Measurements from ENCODE around the gene NEU1. TPM values are rescaled to one million over a fixed set of nuclear protein-coding genes. Genes with fewer than 3 reads are reported as not detected.

Gene NEU1
- total and polyA plus RNA-seq, 2 donors (not counting 1 experiment from before 2014, with no cell fraction given), result 25.3 to 35.1 TPM

DNA sequence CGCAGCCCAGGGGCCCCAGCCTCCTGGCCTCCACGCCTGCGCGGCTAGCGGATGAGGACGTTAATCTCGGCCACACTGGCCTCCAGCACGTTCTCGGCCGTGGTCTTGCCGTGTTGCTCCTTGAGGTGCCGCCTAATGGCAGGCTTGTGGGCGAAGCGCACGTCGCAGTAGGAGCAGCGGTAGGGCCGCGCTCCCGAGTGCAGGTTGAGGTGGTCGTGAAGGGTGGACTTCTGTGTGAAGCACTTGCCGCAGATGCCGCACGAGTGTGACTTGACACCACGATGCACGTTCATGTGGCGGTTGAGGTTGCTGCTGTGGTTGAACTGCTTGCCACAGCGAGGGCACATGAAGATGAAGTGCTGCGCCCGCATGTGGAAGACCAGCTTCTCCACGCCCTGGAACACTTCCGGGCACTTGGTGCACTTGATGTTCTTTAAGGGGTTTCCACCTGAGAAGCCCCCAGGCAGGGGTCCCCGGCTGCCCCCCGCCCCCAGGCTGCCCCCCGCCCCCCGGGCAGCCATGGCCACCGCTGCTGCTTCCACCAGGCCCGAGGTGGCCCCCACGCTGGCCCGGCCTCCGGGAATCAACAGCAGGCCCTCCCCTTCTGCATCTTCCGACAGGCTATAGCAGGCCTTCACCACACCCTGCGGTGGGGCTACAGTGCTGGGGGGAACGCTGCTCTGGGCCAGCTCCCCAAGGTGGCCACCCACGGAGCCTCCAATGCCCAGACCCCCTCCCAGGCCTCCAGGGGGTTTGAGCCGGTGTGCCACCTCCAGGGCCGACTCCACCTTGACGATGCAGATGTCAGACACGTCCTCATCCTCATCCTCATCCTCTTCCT, 37.5 kb upstream of the NEU1 start:
- intact Hi-C loops (cut with micrococcal nuclease), result loop anchor here (5.0 kb wide), 3 partner anchors 163 to 297 kb away; partner anchors contain the start of genes CLIC1 and PRRC2A
- Histone ChIP-seq H3K27ac (ENCODE audit: low read length in 2 of 2) (no peak overlapping the region), H3K79me2 (ENCODE audit: control insufficient read depth, insufficient read depth, low read length) (peaks cover 4% of the 10 kb centered on the region), H3K4me2 (replicated peaks; ENCODE audit: low read depth, low read length, poor library complexity, severe bottlenecking) (no peak overlapping the region), H4K20me1 (ENCODE audit: control insufficient read depth, insufficient read depth, low read length, poor library complexity, severe bottlenecking) (no peaks in the 10 kb centered on the region), H3K9me3 (ENCODE audit: control extremely low read depth in 1 of 3, control insufficient read depth in 2 of 3, insufficient read depth in 1 of 3, low read length in 2 of 3) (no peaks in the 10 kb centered on the region), H3K9ac (ENCODE audit: low read length) (no peak overlapping the region), H2AFZ (ENCODE audit: insufficient read depth, low read depth, low read length, poor library complexity, severe bottlenecking) (no peak overlapping the region), H3K36me3 (replicated peaks in 1 of 2; ENCODE audit: control extremely low read depth in 1 of 2, control insufficient read depth in 1 of 2, extremely low read depth in 1 of 2, insufficient read depth in 2 of 2, low read length in 1 of 2) (no peaks in the 10 kb centered on the region), H3K4me1 (ENCODE audit: control insufficient read depth in 2 of 2, insufficient read depth in 2 of 2, low read length in 2 of 2) (peaks cover 16 to 33% of the 10 kb centered on the region in 2 donors), H3K27me3 (replicated peaks in 1 of 4; ENCODE audit: control extremely low read depth in 1 of 4, control insufficient read depth in 3 of 4, insufficient read depth in 4 of 4, low read length in 3 of 4) (no peaks in the 10 kb centered on the region), H3K4me3 (ENCODE audit: control extremely low read depth in 1 of 5, extremely low read depth in 1 of 5, insufficient read depth in 1 of 5, low read depth in 2 of 5, low read length in 4 of 5) (no peak overlapping the region)
- Mint-ChIP-seq H3K27ac (peak overlapping the region; percentile 69), H3K9me3 (ENCODE audit: insufficient read depth) (no peaks in the 10 kb centered on the region), H3K4me3 (peak overlapping the region; percentile 66), H3K4me1 (peaks cover 40% of the 10 kb centered on the region), H3K27me3 (no peaks in the 10 kb centered on the region)
- peak; percentile 40 for DNase-seq
- 90% methylated on average over 43 of the region's 49 CpGs for WGBS (ENCODE audit: insufficient coverage)
- CTCF ChIA-PET, result no interaction called here
- TF ChIP-seq, protein P1, sequence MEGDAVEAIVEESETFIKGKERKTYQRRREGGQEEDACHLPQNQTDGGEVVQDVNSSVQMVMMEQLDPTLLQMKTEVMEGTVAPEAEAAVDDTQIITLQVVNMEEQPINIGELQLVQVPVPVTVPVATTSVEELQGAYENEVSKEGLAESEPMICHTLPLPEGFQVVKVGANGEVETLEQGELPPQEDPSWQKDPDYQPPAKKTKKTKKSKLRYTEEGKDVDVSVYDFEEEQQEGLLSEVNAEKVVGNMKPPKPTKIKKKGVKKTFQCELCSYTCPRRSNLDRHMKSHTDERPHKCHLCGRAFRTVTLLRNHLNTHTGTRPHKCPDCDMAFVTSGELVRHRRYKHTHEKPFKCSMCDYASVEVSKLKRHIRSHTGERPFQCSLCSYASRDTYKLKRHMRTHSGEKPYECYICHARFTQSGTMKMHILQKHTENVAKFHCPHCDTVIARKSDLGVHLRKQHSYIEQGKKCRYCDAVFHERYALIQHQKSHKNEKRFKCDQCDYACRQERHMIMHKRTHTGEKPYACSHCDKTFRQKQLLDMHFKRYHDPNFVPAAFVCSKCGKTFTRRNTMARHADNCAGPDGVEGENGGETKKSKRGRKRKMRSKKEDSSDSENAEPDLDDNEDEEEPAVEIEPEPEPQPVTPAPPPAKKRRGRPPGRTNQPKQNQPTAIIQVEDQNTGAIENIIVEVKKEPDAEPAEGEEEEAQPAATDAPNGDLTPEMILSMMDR (IDR thresholded peaks at IDR 0.05), result no peak
- TF ChIP-seq EZH2 (IDR thresholded peaks at IDR 0.05; ENCODE audit: borderline replicate concordance, insufficient read depth, low read depth, low read length, poor library complexity, severe bottlenecking), result no peak
- POLR2A ChIA-PET, result interaction anchor here (0.6 kb wide), 1 partner anchor 235 kb away, joined by 6 read pairs; the partner anchor contains the start of gene GPANK1
- no peak for ATAC-seq (ENCODE audit: low read depth)

DNA sequence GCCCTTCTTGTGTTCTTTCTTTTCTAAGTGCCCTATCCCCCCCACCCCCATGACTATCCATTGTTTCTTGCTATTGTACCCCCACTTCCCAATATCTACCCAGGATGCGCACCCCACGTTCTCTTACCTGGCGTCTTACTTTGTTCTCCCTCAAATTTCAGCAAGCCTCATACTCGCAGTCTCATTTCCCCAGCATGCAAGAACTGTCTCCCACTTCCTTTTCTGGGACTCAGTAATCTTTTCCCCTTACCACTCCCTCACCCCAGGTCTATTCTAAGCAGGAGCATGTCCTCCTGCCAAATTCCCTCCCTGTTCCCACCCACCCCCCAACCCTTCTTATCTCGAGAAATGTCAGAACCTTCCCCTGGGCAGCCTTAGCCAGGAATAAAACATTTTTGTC, 36.6 kb upstream of the NEU1 start:
- Mint-ChIP-seq H3K27me3 (no peaks in the 10 kb centered on the region), H3K9me3 (ENCODE audit: insufficient read depth) (no peaks in the 10 kb centered on the region), H3K4me1 (peaks cover 40% of the 10 kb centered on the region), H3K27ac (peak overlapping the region; percentile 69), H3K4me3 (peak overlapping the region; percentile 66)
- Histone ChIP-seq H3K9me3 (ENCODE audit: control extremely low read depth in 1 of 3, control insufficient read depth in 2 of 3, insufficient read depth in 1 of 3, low read length in 2 of 3) (no peaks in the 10 kb centered on the region), H3K4me3 (ENCODE audit: control extremely low read depth in 1 of 5, extremely low read depth in 1 of 5, insufficient read depth in 1 of 5, low read depth in 2 of 5, low read length in 4 of 5) (no peak overlapping the region), H3K9ac (ENCODE audit: low read length) (no peak overlapping the region), H3K4me1 (ENCODE audit: control insufficient read depth in 2 of 2, insufficient read depth in 2 of 2, low read length in 2 of 2) (peaks cover 16 to 33% of the 10 kb centered on the region in 2 donors), H3K36me3 (replicated peaks in 1 of 2; ENCODE audit: control extremely low read depth in 1 of 2, control insufficient read depth in 1 of 2, extremely low read depth in 1 of 2, insufficient read depth in 2 of 2, low read length in 1 of 2) (no peaks in the 10 kb centered on the region), H4K20me1 (ENCODE audit: control insufficient read depth, insufficient read depth, low read length, poor library complexity, severe bottlenecking) (no peaks in the 10 kb centered on the region), H3K4me2 (replicated peaks; ENCODE audit: low read depth, low read length, poor library complexity, severe bottlenecking) (peak overlapping the region; percentile 96), H2AFZ (ENCODE audit: insufficient read depth, low read depth, low read length, poor library complexity, severe bottlenecking) (no peak overlapping the region), H3K79me2 (ENCODE audit: control insufficient read depth, insufficient read depth, low read length) (peaks cover 4% of the 10 kb centered on the region), H3K27ac (ENCODE audit: low read length in 2 of 2) (peak overlapping the region in 1 of 2 donors; percentile 12), H3K27me3 (replicated peaks in 1 of 4; ENCODE audit: control extremely low read depth in 1 of 4, control insufficient read depth in 3 of 4, insufficient read depth in 4 of 4, low read length in 3 of 4) (no peaks in the 10 kb centered on the region)
- ChIA-PET CTCF (interaction anchor here (1.0 to 1.5 kb wide), 2 partner anchors 170 to 172 kb away, joined by 3 read pairs; no protein-coding TSS in a partner anchor), POLR2A (interaction anchor here (0.6 to 1.5 kb wide), 5 partner anchors 37 to 1284 kb away, joined by 4 to 7 read pairs (median 6); partner anchors contain the start of genes BAG6, DXO and NEU1)
- no peak for ATAC-seq (ENCODE audit: low read depth)
- WGBS (ENCODE audit: insufficient coverage), result 55% methylated on average over 5 of the region's 5 CpGs
- intact Hi-C loops (cut with micrococcal nuclease), result loop anchor here (5.0 kb wide), 3 partner anchors 162 to 298 kb away; partner anchors contain the start of genes CLIC1 and PRRC2A
- no peak for DNase-seq
- no peak for TF ChIP-seq EZH2 (IDR thresholded peaks at IDR 0.05; ENCODE audit: borderline replicate concordance, insufficient read depth, low read depth, low read length, poor library complexity, severe bottlenecking)
- TF ChIP-seq, protein P1 (IDR thresholded peaks at IDR 0.05), result no peak
